ENCODE data around the gene ACACA.

DNA sequence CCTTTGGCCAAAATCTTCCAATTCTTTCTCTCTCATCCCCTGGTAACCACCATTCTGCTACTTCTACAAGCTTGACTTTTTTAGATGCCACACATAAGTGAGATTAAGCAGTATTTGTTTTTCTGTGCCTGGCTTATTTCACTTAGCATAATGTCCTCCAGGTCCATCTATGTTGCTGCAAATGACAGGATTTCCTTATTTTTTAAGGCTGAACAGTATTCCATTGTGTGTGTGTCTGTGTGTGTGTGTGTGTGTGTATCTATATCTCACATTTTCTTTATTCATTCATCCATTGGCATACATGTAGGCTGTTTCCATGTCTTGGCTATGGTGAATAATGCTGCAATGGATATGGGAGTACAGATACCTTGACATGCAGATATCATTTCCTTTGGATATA, 6.1 kb downstream of the ACACA start:
- TF ChIP-seq, protein P1, sequence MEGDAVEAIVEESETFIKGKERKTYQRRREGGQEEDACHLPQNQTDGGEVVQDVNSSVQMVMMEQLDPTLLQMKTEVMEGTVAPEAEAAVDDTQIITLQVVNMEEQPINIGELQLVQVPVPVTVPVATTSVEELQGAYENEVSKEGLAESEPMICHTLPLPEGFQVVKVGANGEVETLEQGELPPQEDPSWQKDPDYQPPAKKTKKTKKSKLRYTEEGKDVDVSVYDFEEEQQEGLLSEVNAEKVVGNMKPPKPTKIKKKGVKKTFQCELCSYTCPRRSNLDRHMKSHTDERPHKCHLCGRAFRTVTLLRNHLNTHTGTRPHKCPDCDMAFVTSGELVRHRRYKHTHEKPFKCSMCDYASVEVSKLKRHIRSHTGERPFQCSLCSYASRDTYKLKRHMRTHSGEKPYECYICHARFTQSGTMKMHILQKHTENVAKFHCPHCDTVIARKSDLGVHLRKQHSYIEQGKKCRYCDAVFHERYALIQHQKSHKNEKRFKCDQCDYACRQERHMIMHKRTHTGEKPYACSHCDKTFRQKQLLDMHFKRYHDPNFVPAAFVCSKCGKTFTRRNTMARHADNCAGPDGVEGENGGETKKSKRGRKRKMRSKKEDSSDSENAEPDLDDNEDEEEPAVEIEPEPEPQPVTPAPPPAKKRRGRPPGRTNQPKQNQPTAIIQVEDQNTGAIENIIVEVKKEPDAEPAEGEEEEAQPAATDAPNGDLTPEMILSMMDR (conservative IDR thresholded peaks at IDR 0.05; ENCODE audit: low read depth in 2 of 2), result no peak
- TF ChIP-seq EZH2phosphoT487 (IDR thresholded peaks at IDR 0.05; ENCODE audit: unreplicated experiment), result no peak
- no peak for TF ChIP-seq POLR2AphosphoS5 (IDR thresholded peaks at IDR 0.05; ENCODE audit: low read depth)
- TF ChIP-seq ZNF331 (CRISPR knock-in tag; IDR thresholded peaks at IDR 0.05; ENCODE audit: low read depth), result no peak
- no peak for TF ChIP-seq EZH2 (IDR thresholded peaks at IDR 0.05; ENCODE audit: low read depth, unreplicated experiment)
- no peak for TF ChIP-seq CREB1 (CRISPR knock-in tag; IDR thresholded peaks at IDR 0.05; ENCODE audit: low read depth)
- TF ChIP-seq NANOG (IDR thresholded peaks at IDR 0.05; ENCODE audit: borderline replicate concordance), result no peak
- TF ChIP-seq, protein P2, sequence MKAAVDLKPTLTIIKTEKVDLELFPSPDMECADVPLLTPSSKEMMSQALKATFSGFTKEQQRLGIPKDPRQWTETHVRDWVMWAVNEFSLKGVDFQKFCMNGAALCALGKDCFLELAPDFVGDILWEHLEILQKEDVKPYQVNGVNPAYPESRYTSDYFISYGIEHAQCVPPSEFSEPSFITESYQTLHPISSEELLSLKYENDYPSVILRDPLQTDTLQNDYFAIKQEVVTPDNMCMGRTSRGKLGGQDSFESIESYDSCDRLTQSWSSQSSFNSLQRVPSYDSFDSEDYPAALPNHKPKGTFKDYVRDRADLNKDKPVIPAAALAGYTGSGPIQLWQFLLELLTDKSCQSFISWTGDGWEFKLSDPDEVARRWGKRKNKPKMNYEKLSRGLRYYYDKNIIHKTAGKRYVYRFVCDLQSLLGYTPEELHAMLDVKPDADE (IDR thresholded peaks at IDR 0.05), result no peak
- TF ChIP-seq, protein P3, sequence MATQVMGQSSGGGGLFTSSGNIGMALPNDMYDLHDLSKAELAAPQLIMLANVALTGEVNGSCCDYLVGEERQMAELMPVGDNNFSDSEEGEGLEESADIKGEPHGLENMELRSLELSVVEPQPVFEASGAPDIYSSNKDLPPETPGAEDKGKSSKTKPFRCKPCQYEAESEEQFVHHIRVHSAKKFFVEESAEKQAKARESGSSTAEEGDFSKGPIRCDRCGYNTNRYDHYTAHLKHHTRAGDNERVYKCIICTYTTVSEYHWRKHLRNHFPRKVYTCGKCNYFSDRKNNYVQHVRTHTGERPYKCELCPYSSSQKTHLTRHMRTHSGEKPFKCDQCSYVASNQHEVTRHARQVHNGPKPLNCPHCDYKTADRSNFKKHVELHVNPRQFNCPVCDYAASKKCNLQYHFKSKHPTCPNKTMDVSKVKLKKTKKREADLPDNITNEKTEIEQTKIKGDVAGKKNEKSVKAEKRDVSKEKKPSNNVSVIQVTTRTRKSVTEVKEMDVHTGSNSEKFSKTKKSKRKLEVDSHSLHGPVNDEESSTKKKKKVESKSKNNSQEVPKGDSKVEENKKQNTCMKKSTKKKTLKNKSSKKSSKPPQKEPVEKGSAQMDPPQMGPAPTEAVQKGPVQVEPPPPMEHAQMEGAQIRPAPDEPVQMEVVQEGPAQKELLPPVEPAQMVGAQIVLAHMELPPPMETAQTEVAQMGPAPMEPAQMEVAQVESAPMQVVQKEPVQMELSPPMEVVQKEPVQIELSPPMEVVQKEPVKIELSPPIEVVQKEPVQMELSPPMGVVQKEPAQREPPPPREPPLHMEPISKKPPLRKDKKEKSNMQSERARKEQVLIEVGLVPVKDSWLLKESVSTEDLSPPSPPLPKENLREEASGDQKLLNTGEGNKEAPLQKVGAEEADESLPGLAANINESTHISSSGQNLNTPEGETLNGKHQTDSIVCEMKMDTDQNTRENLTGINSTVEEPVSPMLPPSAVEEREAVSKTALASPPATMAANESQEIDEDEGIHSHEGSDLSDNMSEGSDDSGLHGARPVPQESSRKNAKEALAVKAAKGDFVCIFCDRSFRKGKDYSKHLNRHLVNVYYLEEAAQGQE (IDR thresholded peaks at IDR 0.05; ENCODE audit: unreplicated experiment), result no peak
- TF ChIP-seq, protein P4, sequence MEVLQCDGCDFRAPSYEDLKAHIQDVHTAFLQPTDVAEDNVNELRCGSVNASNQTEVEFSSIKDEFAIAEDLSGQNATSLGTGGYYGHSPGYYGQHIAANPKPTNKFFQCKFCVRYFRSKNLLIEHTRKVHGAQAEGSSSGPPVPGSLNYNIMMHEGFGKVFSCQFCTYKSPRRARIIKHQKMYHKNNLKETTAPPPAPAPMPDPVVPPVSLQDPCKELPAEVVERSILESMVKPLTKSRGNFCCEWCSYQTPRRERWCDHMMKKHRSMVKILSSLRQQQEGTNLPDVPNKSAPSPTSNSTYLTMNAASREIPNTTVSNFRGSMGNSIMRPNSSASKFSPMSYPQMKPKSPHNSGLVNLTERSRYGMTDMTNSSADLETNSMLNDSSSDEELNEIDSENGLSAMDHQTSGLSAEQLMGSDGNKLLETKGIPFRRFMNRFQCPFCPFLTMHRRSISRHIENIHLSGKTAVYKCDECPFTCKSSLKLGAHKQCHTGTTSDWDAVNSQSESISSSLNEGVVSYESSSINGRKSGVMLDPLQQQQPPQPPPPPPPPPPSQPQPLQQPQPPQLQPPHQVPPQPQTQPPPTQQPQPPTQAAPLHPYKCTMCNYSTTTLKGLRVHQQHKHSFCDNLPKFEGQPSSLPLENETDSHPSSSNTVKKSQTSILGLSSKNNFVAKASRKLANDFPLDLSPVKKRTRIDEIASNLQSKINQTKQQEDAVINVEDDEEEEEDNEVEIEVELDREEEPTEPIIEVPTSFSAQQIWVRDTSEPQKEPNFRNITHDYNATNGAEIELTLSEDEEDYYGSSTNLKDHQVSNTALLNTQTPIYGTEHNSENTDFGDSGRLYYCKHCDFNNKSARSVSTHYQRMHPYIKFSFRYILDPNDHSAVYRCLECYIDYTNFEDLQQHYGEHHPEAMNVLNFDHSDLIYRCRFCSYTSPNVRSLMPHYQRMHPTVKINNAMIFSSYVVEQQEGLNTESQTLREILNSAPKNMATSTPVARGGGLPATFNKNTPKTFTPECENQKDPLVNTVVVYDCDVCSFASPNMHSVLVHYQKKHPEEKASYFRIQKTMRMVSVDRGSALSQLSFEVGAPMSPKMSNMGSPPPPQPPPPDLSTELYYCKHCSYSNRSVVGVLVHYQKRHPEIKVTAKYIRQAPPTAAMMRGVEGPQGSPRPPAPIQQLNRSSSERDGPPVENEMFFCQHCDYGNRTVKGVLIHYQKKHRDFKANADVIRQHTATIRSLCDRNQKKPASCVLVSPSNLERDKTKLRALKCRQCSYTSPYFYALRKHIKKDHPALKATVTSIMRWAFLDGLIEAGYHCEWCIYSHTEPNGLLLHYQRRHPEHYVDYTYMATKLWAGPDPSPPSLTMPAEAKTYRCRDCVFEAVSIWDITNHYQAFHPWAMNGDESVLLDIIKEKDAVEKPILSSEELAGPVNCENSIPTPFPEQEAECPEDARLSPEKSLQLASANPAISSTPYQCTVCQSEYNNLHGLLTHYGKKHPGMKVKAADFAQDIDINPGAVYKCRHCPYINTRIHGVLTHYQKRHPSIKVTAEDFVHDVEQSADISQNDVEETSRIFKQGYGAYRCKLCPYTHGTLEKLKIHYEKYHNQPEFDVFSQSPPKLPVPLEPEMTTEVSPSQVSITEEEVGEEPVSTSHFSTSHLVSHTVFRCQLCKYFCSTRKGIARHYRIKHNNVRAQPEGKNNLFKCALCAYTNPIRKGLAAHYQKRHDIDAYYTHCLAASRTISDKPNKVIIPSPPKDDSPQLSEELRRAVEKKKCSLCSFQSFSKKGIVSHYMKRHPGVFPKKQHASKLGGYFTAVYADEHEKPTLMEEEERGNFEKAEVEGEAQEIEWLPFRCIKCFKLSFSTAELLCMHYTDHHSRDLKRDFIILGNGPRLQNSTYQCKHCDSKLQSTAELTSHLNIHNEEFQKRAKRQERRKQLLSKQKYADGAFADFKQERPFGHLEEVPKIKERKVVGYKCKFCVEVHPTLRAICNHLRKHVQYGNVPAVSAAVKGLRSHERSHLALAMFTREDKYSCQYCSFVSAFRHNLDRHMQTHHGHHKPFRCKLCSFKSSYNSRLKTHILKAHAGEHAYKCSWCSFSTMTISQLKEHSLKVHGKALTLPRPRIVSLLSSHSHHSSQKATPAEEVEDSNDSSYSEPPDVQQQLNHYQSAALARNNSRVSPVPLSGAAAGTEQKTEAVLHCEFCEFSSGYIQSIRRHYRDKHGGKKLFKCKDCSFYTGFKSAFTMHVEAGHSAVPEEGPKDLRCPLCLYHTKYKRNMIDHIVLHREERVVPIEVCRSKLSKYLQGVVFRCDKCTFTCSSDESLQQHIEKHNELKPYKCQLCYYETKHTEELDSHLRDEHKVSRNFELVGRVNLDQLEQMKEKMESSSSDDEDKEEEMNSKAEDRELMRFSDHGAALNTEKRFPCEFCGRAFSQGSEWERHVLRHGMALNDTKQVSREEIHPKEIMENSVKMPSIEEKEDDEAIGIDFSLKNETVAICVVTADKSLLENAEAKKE (CRISPR knock-in tag; IDR thresholded peaks at IDR 0.05), result no peak
- TF ChIP-seq JUNB (IDR thresholded peaks at IDR 0.05; ENCODE audit: unreplicated experiment), result no peak

Data from GM23338 (cell line).